Inflammatory macrophage treated with lipopolysaccharide for 4 hours (primary cell): Measurements from ENCODE around the gene NPEPL1.

Experiments
- DNase-seq: peaks from one replicate; pipeline ENCODE4 v3.0.0-alpha.2; 2020

Gene NPEPL1

GRCh38 chr20:58701431-58702160 lies 9.0 kb downstream of the NPEPL1 start:
- no peak for DNase-seq

DNA sequence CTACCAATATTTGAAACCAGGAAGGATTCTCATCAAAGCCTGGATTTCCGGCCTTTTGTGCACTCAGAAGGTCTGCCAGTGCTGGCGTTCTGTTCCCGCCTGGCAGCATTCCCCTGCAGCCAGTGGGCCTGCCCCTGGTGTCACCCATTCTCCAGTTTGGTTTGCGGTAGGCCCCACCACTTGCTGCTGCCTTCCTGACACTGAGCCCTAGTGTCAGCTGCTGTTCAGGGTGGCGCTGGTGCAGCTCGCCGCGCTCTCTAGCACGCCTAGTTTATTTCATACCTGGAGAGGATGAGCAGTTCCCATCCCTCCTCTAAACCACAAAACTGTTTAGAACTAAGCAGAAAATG lies 9.5 kb downstream of the NPEPL1 start:
- no peak for DNase-seq

DNA sequence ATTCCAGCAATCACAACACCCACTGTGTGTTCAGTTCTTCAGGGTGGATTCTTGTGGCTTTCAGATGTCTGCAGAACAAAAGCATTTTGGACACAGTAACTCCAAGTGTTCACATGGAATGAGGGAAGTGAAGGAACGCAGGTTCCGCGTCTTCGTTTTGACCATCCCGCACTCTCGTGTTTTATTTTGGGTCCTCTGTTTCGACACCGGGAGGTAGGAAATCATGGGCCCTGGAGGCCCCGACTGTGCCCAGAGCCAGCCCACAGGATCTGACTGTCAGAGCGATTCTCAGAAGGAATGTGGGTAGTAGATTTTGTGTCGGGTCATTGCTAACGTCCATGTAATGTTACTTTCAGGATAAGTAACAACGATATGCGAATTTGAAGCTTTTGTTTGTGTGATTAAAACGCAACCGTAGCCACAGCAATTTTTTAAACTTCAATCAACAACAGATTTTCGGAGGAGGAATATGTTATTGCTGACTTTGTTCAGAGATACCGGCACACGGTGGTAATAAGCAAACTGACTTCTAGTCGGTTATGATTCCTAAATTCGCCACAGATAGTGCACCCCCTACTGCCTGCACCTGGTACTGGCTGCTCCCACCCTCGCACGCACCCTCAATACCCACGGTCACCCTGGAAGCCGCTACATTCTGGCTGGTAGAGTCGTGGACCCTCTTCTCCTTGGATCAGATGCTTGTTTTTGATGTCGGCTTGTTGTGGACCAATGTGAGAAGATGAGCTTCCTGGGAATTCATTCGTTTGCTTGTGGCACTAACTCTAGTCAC lies 10.5 kb downstream of the NPEPL1 start:
- no peak for DNase-seq

DNA sequence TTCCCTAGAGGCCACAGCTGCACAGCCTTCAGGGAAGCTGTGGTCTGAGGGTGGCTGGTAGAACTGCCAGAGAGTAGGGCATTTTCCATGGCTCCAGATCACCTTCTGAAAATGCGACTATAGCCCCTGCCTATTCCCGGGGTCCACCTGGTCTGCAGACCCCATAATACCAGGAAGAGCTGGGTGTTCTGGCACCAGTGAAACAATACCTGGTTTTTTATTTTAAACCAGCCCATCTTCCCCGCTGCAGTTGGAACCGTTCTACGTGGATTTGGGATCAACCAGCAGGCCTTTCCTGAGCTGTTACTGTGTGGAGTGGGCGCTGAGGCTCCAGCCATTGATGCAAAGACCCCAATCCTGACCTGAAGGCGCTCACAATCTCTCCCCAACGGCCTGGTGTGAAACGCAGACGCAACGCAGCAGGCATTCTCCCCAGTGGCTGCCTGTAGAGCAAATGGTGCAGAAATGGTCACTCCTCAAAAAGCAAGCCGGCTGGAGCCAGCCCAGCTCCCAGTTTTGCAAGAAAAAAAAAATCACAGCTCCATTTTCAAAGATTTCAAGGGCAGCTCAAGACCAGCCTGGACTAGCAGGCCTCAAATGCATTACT lies 11.3 kb downstream of the NPEPL1 start:
- no peak for DNase-seq

DNA sequence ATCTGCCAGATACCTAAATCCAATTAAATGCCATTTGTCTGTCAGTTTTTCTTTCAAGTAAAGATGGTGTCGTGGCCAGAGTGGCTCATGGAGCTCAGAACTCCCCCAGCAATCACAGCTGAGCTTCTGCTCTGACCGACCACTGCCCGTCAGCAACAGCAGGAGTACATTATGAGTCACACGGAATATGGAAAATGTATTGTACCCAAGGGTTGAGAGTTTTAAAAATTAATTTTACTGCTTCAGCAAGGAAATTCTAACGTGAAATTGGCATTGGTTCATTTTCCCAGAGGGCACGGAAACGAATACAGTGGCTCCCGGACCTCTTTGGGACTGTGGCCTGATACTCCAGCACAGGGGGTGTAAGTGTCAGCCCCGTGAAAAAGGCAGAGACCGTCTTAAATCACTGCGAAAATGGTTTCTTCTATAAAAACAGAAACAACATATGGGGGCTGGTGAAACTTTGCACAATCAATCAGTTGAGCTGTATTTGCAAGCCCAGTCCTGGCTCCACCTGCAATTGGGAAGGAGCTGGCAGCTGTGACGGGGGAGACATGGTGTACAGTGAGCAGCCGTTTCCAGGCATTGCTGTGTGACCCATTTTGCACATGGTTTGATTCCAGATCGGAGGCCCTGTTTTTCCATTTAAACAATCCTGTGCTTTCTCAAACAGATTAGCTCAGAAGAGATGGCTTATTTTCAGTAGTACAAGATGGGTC lies 12.8 kb downstream of the NPEPL1 start:
- no peak for DNase-seq

DNA sequence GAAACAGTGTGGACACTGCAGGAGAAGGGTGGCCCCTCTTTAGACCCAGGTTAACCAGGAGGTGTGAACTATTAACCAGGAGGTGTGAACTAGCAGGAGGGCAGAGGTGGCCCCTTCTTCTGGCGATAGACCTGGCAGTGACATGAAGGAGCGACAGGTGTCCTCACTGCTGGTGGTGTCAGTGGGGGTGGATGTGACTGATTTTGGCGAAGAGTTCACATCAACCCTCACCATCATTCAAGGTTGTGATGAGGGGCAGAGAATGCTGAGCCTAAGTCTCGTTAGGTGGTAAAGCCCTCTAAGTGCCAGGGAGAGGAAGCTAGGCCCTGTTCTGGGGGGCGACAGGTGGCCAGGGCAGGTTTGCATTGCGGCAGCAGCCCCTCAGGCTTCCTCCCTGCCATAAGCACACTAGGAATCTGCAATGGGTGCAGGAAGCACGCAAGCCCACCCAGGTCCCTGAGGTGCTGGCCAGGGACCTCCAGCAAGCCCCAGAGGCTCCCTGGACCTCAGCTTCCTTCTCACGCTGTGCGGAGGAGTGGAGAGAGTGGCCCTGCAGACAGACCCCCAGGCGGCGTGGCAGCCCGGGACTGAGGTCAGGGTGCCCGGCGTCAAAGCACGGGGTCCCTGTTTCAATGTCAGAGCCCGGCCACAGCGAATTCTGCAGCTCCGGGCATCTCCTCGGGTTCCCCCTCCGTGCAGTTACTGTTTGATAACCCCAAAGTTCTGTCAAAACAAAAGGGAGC lies 13.7 kb downstream of the NPEPL1 start:
- DNase-seq, result no peak

DNA sequence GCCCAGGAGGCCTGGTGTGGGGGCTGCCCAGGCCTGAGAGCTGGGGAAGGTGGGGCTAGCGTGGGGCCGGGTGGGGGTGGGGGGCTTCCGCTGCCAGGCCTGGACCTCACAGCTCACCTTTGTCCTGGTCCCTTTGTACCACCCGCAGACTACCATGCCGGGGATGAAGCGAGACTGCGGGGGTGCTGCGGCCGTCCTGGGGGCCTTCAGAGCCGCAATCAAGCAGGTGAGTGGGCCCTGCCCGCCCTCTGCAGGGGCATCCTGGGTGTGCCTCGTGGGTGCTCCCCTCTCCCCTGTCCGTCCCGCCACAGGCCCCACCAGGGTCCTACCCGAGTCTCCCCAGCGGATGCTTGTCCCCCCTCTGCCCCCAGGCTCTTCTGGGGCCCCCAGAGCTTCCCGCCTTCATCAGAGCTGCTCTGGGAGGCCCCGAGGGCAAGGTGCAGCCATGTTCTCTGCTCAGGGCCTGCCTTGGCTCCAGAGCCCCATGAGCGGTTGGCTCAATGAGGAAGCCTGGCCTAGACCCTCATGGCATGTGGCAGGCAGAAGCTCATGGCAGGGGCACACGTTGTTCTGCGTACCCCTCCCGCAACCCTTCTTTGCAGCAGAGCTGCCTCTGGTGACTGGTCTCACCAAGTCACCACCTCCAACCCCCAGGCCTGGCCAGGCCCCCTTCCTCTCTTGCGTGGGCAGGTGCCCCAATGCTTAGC lies 14.5 kb downstream of the NPEPL1 start:
- DNase-seq, result no peak

- no peak for DNase-seq
These were observed 15.2 kb downstream of the NPEPL1 start for GRCh38 chr20:58707770-58708169.

DNA sequence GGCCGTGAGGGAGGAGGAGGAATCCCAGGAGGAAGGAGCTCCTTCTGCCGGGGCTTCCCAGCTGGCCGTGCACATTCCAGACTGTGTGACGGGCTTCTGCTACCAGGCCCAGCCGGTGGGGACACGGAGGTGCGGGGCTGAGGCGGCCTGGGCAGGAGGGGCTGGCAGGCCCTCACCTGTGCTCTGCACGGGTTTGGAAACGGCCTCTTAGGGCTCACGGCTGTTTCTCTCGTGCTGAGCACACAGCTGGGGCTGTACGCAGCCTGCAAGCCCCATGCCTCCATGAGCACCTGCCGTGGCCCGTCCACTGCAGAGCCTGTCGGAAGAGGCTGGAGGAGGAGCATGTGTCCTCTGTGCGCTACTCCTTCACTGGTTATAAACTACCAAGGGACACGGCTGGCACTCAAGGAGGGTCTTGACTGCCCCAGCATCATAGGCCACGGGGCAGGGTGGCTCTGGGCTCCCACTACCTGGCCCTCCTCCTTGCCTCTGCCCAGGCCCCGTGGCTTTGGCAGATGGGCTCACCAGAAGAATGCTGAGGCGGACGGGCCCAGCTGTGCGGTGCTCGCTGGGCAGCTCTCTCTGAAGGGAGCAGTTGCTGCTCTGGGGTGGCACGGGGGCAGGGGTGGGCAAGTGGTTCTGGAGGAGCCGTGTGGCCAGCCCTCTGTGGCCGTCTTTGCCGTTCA lies 15.8 kb downstream of the NPEPL1 start:
- DNase-seq, result no peak

DNA sequence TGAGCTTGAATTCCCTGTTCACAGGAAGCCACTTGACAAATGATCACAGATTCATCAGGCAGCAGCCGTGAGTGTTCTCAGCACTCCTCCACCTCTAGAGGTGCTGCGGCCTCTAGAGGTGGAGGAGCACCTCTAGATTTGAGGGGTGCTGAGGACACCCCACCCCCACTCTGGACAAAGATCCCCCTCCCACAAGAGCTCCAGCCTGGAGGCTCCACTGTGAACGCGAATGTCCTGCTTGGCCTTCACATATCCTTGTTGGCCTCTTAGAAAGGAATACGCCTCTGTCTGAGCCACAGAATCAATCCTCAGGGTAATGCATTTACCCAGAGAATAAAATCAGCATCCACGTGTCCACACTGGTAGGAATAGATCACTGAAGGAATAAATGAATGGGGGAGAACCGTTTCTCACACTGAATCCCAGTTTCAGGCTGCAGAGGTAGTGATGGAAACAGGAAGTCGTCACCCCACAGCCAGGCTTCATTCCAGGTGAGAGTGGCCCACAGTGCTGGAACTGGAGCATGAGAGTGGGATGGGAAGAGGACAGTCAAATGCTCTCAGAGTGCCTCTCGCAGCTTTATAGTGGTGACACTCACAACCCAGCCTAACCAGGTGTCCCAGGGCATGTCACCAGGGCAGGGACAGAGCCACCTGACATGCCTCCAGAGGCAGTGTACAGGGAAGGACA lies 16.6 kb downstream of the NPEPL1 start:
- no peak for DNase-seq

GRCh38 chr20:58709703-58710039 lies 17.1 kb downstream of the NPEPL1 start:
- no peak for DNase-seq

GRCh38 chr20:58710481-58711265 lies 18.1 kb downstream of the NPEPL1 start:
- DNase-seq, result no peak

GRCh38 chr20:58711266-58712051 lies 18.9 kb downstream of the NPEPL1 start:
- DNase-seq, result peak; percentile 9

GRCh38 chr20:58712151-58712791 lies 19.7 kb downstream of the NPEPL1 start:
- DNase-seq, result no peak

DNA sequence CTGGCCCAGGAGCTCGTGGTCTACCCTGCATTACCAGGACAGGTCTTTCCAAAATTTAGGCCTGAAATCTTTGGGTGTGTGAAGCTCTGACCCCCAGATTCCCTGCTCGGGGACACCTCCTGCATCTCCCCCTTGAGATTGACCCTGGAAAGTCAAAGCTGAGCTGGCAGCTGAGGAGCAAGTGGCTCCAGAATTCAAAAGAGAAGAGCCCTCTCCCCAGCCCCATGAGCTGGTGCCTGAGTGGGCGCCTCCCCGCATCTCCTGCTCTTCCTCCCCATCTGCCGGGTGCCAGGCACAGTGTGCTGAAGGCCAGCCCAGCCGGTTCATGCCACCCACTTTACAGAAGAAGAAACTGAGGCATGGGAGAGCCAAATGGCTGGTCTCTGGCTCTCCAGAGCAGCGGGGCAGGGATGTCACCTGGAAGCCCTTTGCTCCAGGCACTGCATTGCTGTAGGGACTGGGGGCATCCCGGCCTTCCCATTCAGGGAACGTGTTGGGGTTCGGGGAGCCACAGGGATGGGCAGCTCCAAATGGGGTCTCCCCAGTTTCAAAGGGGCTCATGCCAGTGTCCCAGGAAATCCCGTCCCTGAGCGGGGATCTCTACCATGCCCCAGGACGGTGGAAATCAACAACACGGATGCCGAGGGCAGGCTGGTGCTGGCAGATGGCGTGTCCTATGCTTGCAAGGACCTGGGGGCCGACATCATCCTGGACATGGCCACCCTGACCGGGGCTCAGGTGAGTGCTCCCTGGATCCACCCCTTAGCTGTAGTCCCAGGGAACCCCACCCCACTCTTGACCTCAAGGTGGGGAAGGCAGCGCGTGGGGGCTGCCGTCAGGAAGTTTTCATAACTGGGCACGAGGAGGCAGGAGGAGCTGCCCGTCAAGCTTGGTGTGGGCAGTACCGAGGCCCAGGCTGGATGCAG lies 20.5 kb downstream of the NPEPL1 start:
- DNase-seq, result no peak

GRCh38 chr20:58713801-58714339 lies 21.3 kb downstream of the NPEPL1 start:
- no peak for DNase-seq

GRCh38 chr20:58714340-58714922 lies 21.8 kb downstream of the NPEPL1 start:
- DNase-seq, result no peak
